Neuronal stem cell (in vitro differentiated cells): ENCODE data around the gene CCDC57.
A peak's percentile ranks its signal among the peaks of the same experiment; 100 is the strongest.

Experiments
- DNase-seq: peaks from one replicate; pipeline ENCODE4 v3.0.0-alpha.2; 2013; ENCODE audit warnings: low spot score
- H2AFZ ChIP-seq: one replicate; pipeline ENCODE4 v1.6.1; 2013; ENCODE audit warnings: mild to moderate bottlenecking, low read length, inconsistent platforms
- H2AK5ac ChIP-seq: 2 replicates; pipeline ENCODE4 v1.6.1; 2013; ENCODE audit warnings: low read depth, mild to moderate bottlenecking, inconsistent platforms, low read length, moderate library complexity, mixed read lengths
- H2BK120ac ChIP-seq: 2 replicates; pipeline ENCODE4 v1.6.1; 2013; ENCODE audit warnings: low read depth, mild to moderate bottlenecking, inconsistent platforms, low read length, moderate library complexity, mixed read lengths
- H2BK12ac ChIP-seq: one replicate; pipeline ENCODE4 v1.6.1; 2013; ENCODE audit warnings: low read length, inconsistent platforms
- H2BK15ac ChIP-seq: 2 replicates; pipeline ENCODE4 v1.6.1; 2013; ENCODE audit warnings: mild to moderate bottlenecking, low read length, inconsistent platforms, mixed read lengths
- H2BK5ac ChIP-seq: one replicate; pipeline ENCODE4 v1.6.1; 2013; ENCODE audit warnings: inconsistent platforms, mild to moderate bottlenecking, low read length, moderate library complexity
- H3K14ac ChIP-seq: one replicate; pipeline ENCODE4 v1.6.1; 2013; ENCODE audit warnings: low read length, inconsistent platforms
- H3K18ac ChIP-seq: 2 replicates; pipeline ENCODE4 v1.6.1; 2013; ENCODE audit warnings: low read length, inconsistent platforms
- H3K23ac ChIP-seq: 2 replicates; pipeline ENCODE4 v1.6.1; 2013; ENCODE audit warnings: low read depth, mild to moderate bottlenecking, mixed read lengths, low read length, inconsistent platforms; ENCODE audit not compliant: poor library complexity
- H3K27ac ChIP-seq: replicated peaks from 3 replicates; pipeline ENCODE4 v1.5.1; 2013; ENCODE audit warnings: low read length, inconsistent platforms
- H3K27me3 ChIP-seq, 3 experiments: 2 replicates each; pipeline ENCODE4 v1.6.1; 2013; ENCODE audit warnings: low read length in 3 of 3, mild to moderate bottlenecking in 2 of 3, inconsistent platforms in 1 of 3, low read depth in 1 of 3, mixed read lengths in 1 of 3, moderate library complexity in 1 of 3; ENCODE audit not compliant: control insufficient read depth in 3 of 3, insufficient read depth in 3 of 3
- H3K36me3 ChIP-seq, 2 donors: replicated peaks in 1 of 2; 2 replicates each; pipeline ENCODE4 v1.6.1; 2013; ENCODE audit warnings: low read length in 2 of 2; ENCODE audit not compliant: control insufficient read depth in 2 of 2, insufficient read depth in 2 of 2
- H3K4ac ChIP-seq: 2 replicates; pipeline ENCODE4 v1.6.1; 2013; ENCODE audit warnings: inconsistent platforms, mild to moderate bottlenecking, low read length, moderate library complexity
- H3K4me1 ChIP-seq, 2 donors: 1 replicate in 1 of 2; 2 replicates in 1 of 2; pipeline ENCODE4 v1.6.1; 2013; ENCODE audit warnings: low read length in 2 of 2, low read depth in 1 of 2; ENCODE audit not compliant: control insufficient read depth in 2 of 2, insufficient read depth in 1 of 2
- H3K4me2 ChIP-seq: one replicate; pipeline ENCODE4 v1.6.1; 2013; ENCODE audit warnings: mild to moderate bottlenecking, low read length, inconsistent platforms; ENCODE audit not compliant: insufficient read depth, poor library complexity, severe bottlenecking
- H3K4me3 ChIP-seq, 2 donors: 2 replicates each; pipeline ENCODE4 v1.5.1; 2013; ENCODE audit warnings: low read length in 2 of 2, mild to moderate bottlenecking in 2 of 2, inconsistent platforms in 1 of 2, moderate library complexity in 1 of 2
- H3K79me1 ChIP-seq: one replicate; pipeline ENCODE4 v1.6.1; 2013; ENCODE audit warnings: low read depth, mild to moderate bottlenecking, inconsistent platforms, low read length, moderate library complexity
- H3K9ac ChIP-seq: one replicate; pipeline ENCODE4 v1.6.1; 2013; ENCODE audit warnings: mild to moderate bottlenecking, low read depth, low read length, inconsistent platforms; ENCODE audit not compliant: poor library complexity
- H3K9me3 ChIP-seq, 2 donors: replicated peaks in 1 of 2; 2 replicates each; pipeline versions ENCODE3 to v1.6.1; 2013; ENCODE audit warnings: low read length in 2 of 2, mild to moderate bottlenecking in 2 of 2, inconsistent platforms in 1 of 2, low read depth in 1 of 2, mixed read lengths in 1 of 2, moderate library complexity in 1 of 2; ENCODE audit not compliant: control insufficient read depth in 2 of 2, insufficient read depth in 1 of 2
- H4K8ac ChIP-seq: one replicate; pipeline ENCODE4 v1.6.1; 2013; ENCODE audit warnings: low read depth, mild to moderate bottlenecking, inconsistent platforms, low read length, moderate library complexity
- H4K91ac ChIP-seq: one replicate; pipeline ENCODE4 v1.6.1; 2013; ENCODE audit warnings: low read length, low read depth, mild to moderate bottlenecking, inconsistent platforms; ENCODE audit not compliant: poor library complexity
- WGBS, 2 donors: extraction: QIAGEN DNeasy Blood & Tissue Kit; methylation state at CpG; one replicate each; pipeline ENCODE4 v1.1.7; 2013; ENCODE audit warnings: missing lambda C conversion rate in 2 of 2, mixed read lengths in 1 of 2; ENCODE audit not compliant: insufficient read length in 2 of 2, insufficient replicate concordance in 1 of 2; ENCODE audit errors: extremely low coverage in 2 of 2; 5-methylcytosine and 5-hydroxymethylcytosine counted together

The CCDC57 gene

GRCh38 chr17:82061047-82061925, 151.4 kb downstream of the CCDC57 start:
- WGBS, 2 donors = no CpG with 5 or more reads among the region's 34 CpGs
- no peak overlapping the region for H2AFZ ChIP-seq
- H3K4me2 ChIP-seq = no peak overlapping the region
- H3K23ac ChIP-seq = peak overlapping the region; percentile 20
- H3K9ac ChIP-seq = no peak overlapping the region
- no peaks in the 10 kb centered on the region for H3K27me3 ChIP-seq
- peaks cover 14% of the 10 kb centered on the region for H3K79me1 ChIP-seq
- H2BK12ac ChIP-seq = no peak overlapping the region
- H3K18ac ChIP-seq = peak overlapping the region; percentile 28
- peak overlapping the region; percentile 37 for H2AK5ac ChIP-seq
- no peak overlapping the region for H3K4ac ChIP-seq
- peak overlapping the region in 1 of 2 donors; percentile 65 for H3K4me3 ChIP-seq
- H3K9me3 ChIP-seq = no peaks in the 10 kb centered on the region
- H3K36me3 ChIP-seq = peaks cover 54 to 77% of the 10 kb centered on the region in 2 donors
- no peak overlapping the region for H4K91ac ChIP-seq
- peak overlapping the region; percentile 65 for H4K8ac ChIP-seq
- peak overlapping the region; percentile 13 for H2BK5ac ChIP-seq
- H3K27ac ChIP-seq = no peak overlapping the region
- peaks cover 7 to 8% of the 10 kb centered on the region in 2 donors for H3K4me1 ChIP-seq
- H3K14ac ChIP-seq = no peak overlapping the region
- no peak overlapping the region for H2BK120ac ChIP-seq
- H2BK15ac ChIP-seq = no peak overlapping the region
- no peak for DNase-seq

DNA sequence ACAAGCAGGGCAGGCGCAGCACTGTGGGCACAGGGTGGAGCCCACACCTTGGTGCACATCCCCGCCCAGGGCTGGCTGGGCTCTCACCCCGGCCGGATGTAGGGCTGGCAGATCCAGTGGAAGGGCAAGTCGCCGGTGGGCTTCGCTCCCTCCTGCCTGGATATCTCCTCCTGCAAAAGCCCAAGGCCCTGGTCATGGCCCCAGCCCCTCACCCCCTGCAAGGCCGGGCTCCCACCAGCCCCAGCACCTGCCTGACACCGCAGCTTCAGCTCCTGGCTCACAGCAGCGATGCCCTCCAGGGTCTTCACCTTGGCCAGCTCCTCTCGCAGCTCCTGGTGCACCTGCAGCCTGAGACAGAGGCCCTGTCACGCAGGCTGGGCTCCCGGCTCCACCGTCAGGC, 152.0 kb downstream of the CCDC57 start:
- Histone ChIP-seq H3K4me3 (no peak overlapping the region), H4K8ac (no peak overlapping the region), H3K4ac (no peak overlapping the region), H2BK5ac (peak overlapping the region; percentile 13), H3K23ac (peak overlapping the region; percentile 73), H2BK120ac (no peak overlapping the region), H3K4me1 (peaks cover 4 to 8% of the 10 kb centered on the region in 2 donors), H2BK15ac (no peak overlapping the region), H3K9me3 (no peaks in the 10 kb centered on the region), H2AFZ (no peak overlapping the region), H2AK5ac (no peak overlapping the region), H4K91ac (no peak overlapping the region), H3K18ac (peak overlapping the region; percentile 28), H3K9ac (no peak overlapping the region), H3K4me2 (no peak overlapping the region), H2BK12ac (no peak overlapping the region), H3K27me3 (no peaks in the 10 kb centered on the region), H3K14ac (no peak overlapping the region), H3K36me3 (peaks cover 61 to 84% of the 10 kb centered on the region in 2 donors), H3K79me1 (peaks cover 14% of the 10 kb centered on the region), H3K27ac (no peak overlapping the region)
- no CpG with 5 or more reads among the region's 14 CpGs for WGBS, 2 donors
- DNase-seq = no peak

- DNase-seq = no peak
- H3K14ac ChIP-seq = no peak overlapping the region
- H3K9ac ChIP-seq = no peak overlapping the region
- H3K18ac ChIP-seq = no peak overlapping the region
- no peak overlapping the region for H2AK5ac ChIP-seq
- H3K4ac ChIP-seq = no peak overlapping the region
- H4K91ac ChIP-seq = no peak overlapping the region
- H2BK120ac ChIP-seq = no peak overlapping the region
- no peak overlapping the region for H3K4me2 ChIP-seq
- no peak overlapping the region for H4K8ac ChIP-seq
- no peak overlapping the region for H3K27ac ChIP-seq
- H3K9me3 ChIP-seq = no peaks in the 10 kb centered on the region
- no peak overlapping the region for H2BK15ac ChIP-seq
- H3K4me1 ChIP-seq = peaks cover 4 to 7% of the 10 kb centered on the region in 2 donors
- H3K79me1 ChIP-seq = peaks cover 11% of the 10 kb centered on the region
- peaks cover 66 to 89% of the 10 kb centered on the region in 2 donors for H3K36me3 ChIP-seq
- H2AFZ ChIP-seq = no peak overlapping the region
- WGBS, 2 donors = no CpG with 5 or more reads among the region's 16 CpGs
- no peaks in the 10 kb centered on the region for H3K27me3 ChIP-seq
- no peak overlapping the region for H2BK12ac ChIP-seq
- no peak overlapping the region for H3K4me3 ChIP-seq
- H2BK5ac ChIP-seq = no peak overlapping the region
- no peak overlapping the region for H3K23ac ChIP-seq
These were observed 152.7 kb downstream of the CCDC57 start for GRCh38 chr17:82060001-82060380.

DNA sequence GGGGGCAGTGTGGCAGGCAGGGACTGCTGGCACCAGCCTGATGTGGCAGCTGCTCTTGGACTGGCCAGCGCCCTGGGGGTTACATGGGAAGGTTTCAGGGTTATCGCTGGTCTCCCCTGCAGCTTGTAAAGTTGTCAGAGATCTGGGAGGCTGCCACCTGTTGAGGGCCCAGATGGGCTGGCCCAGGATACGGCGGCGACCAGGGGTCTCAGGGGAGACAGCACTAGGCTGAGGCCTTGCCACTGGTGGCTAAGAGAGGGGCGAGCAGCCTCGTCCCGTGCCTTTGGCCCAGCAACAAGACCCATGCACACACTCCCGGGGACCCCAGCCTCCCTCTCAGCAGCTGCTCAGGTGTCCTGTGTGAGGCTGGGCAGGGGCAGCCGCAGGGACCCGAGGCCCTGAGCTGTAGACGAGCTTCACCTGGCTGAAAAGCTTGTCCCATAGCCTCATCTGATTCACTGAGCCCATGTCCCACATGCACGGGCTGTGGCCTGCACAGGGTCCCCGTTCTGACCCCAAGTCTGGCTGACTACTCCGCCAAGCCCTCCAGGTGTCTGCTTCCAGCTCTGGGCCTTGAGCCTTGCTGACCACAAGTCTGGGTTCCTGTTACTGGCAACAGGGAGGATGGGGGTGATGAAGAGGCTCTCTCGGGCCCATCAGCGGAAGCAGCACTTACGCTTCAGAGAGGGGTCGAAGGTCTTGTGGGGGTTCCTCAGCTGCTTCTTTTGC, 153.2 kb downstream of the CCDC57 start:
- DNase-seq = no peak
- H2AK5ac ChIP-seq = no peak overlapping the region
- peaks cover under 1 to 1% of the 10 kb centered on the region in 2 donors for H3K4me1 ChIP-seq
- H3K18ac ChIP-seq = no peak overlapping the region
- H3K27ac ChIP-seq = no peak overlapping the region
- WGBS, 2 donors = no CpG with 5 or more reads among the region's 19 CpGs
- H2BK5ac ChIP-seq = no peak overlapping the region
- H4K8ac ChIP-seq = no peak overlapping the region
- no peak overlapping the region for H3K23ac ChIP-seq
- no peak overlapping the region for H3K4me2 ChIP-seq
- peaks cover 10% of the 10 kb centered on the region for H3K79me1 ChIP-seq
- H3K36me3 ChIP-seq = peaks cover 70 to 95% of the 10 kb centered on the region in 2 donors
- H2BK120ac ChIP-seq = no peak overlapping the region
- H3K4me3 ChIP-seq = peak overlapping the region in 1 of 2 donors; percentile 22
- no peak overlapping the region for H3K4ac ChIP-seq
- no peak overlapping the region for H2AFZ ChIP-seq
- no peaks in the 10 kb centered on the region for H3K9me3 ChIP-seq
- H2BK12ac ChIP-seq = no peak overlapping the region
- no peak overlapping the region for H3K9ac ChIP-seq
- H3K14ac ChIP-seq = no peak overlapping the region
- H3K27me3 ChIP-seq = no peaks in the 10 kb centered on the region
- H2BK15ac ChIP-seq = no peak overlapping the region
- no peak overlapping the region for H4K91ac ChIP-seq
